Liver (tissue), 9 donors: ENCODE results near the gene NKAPD1. TPM values are rescaled to one million over a fixed set of nuclear protein-coding genes. Genes with fewer than 3 reads are reported as not detected.
A peak's percentile ranks its signal among the peaks of the same experiment; 100 is the strongest.

Source experiments
- DNase-seq: peaks from one replicate; pipeline ENCODE4 v3.0.0-alpha.2; 2017; ENCODE audit warnings: low spot score
- H3K27ac ChIP-seq, 2 donors: one replicate each; pipeline ENCODE4 v1.7.0; 2013; ENCODE audit warnings: inconsistent platforms in 2 of 2, low read length in 2 of 2, control low read depth in 1 of 2, low read depth in 1 of 2, mild to moderate bottlenecking in 1 of 2
- H3K27me3 ChIP-seq, 4 donors: one replicate each; pipeline versions ENCODE4 v1.6.1 to v1.7.0; 2013; ENCODE audit warnings: low read length in 3 of 4, inconsistent platforms in 1 of 4, mild to moderate bottlenecking in 1 of 4, moderate library complexity in 1 of 4; ENCODE audit not compliant: control insufficient read depth in 4 of 4, insufficient read depth in 4 of 4
- H3K36me3 ChIP-seq, 4 donors: one replicate each; pipeline versions ENCODE4 v1.6.1 to v1.7.0; 2013; ENCODE audit warnings: low read length in 3 of 4, mild to moderate bottlenecking in 3 of 4, low read depth in 1 of 4, moderate library complexity in 1 of 4; ENCODE audit not compliant: control insufficient read depth in 4 of 4, insufficient read depth in 3 of 4
- H3K4me1 ChIP-seq, 4 donors: one replicate each; pipeline versions ENCODE4 v1.6.1 to v1.7.0; 2013; ENCODE audit warnings: low read length in 3 of 4, mild to moderate bottlenecking in 3 of 4, moderate library complexity in 1 of 4; ENCODE audit not compliant: control insufficient read depth in 4 of 4, insufficient read depth in 4 of 4
- H3K4me3 ChIP-seq, 3 donors: one replicate each; pipeline versions ENCODE4 v1.6.1 to v1.7.0; 2013; ENCODE audit warnings: low read length in 3 of 3, control low read depth in 1 of 3, low read depth in 1 of 3, mild to moderate bottlenecking in 1 of 3
- H3K9ac ChIP-seq, 2 donors: one replicate each; pipeline ENCODE4 v1.7.0; 2013; ENCODE audit warnings: low read length in 2 of 2, mild to moderate bottlenecking in 2 of 2, moderate library complexity in 2 of 2, control low read depth in 1 of 2, low read depth in 1 of 2
- H3K9me3 ChIP-seq, 4 donors: one replicate each; pipeline versions ENCODE4 v1.6.1 to v1.7.0; 2013; ENCODE audit warnings: low read length in 3 of 4; ENCODE audit not compliant: control insufficient read depth in 4 of 4
- ATF3 ChIP-seq: IDR thresholded peaks from 2 replicates; pipeline ENCODE4 v1.6.1; 2016; ENCODE audit warnings: antibody characterized with exemption
- CTCF ChIP-seq: fragments of 150-350 bp; IDR thresholded peaks from 2 replicates; pipeline ENCODE4 v1.5.1; 2017; ENCODE audit warnings: improper control_type of control experiment, low read depth, low read length; ENCODE audit not compliant: missing input control
- EGR1 ChIP-seq, 2 donors: IDR thresholded peaks; 2 replicates each; pipeline ENCODE4 v1.6.1; 2016 to 2018; ENCODE audit warnings: antibody characterized with exemption in 2 of 2, low read depth in 2 of 2
- FOXA1 ChIP-seq: IDR thresholded peaks from 2 replicates; pipeline ENCODE4 v1.6.1; 2016; ENCODE audit warnings: antibody characterized with exemption
- FOXA2 ChIP-seq: IDR thresholded peaks from 2 replicates; pipeline ENCODE4 v1.6.1; 2016; ENCODE audit warnings: antibody characterized with exemption
- HNF4A ChIP-seq, 2 donors: conservative IDR thresholded peaks; 2 replicates each; pipeline ENCODE4 v1.6.1; 2016; ENCODE audit warnings: antibody characterized with exemption in 2 of 2, mild to moderate bottlenecking in 2 of 2
- HNF4G ChIP-seq: IDR thresholded peaks from 2 replicates; pipeline ENCODE4 v1.6.1; 2016; ENCODE audit warnings: antibody characterized with exemption
- JUND ChIP-seq, 2 donors: IDR thresholded peaks; 2 replicates each; pipeline ENCODE4 v1.6.1; 2016; ENCODE audit warnings: antibody characterized with exemption in 2 of 2
- MAX ChIP-seq: IDR thresholded peaks from 2 replicates; pipeline ENCODE4 v1.6.1; 2016; ENCODE audit warnings: antibody characterized with exemption
- NR2F2 ChIP-seq: IDR thresholded peaks from 2 replicates; pipeline ENCODE4 v1.6.1; 2016; ENCODE audit warnings: antibody characterized with exemption
- RAD21 ChIP-seq, 2 donors: IDR thresholded peaks; 2 replicates each; pipeline ENCODE4 v1.6.1; 2016; ENCODE audit warnings: antibody characterized with exemption in 2 of 2, mild to moderate bottlenecking in 2 of 2
- REST ChIP-seq: IDR thresholded peaks from 2 replicates; pipeline ENCODE4 v1.6.1; 2016; ENCODE audit warnings: antibody characterized with exemption, mild to moderate bottlenecking
- RXRA ChIP-seq, 2 donors: IDR thresholded peaks; 2 replicates each; pipeline ENCODE4 v1.6.1; 2017 to 2018; ENCODE audit warnings: antibody characterized with exemption in 2 of 2, mild to moderate bottlenecking in 1 of 2
- SP1 ChIP-seq: IDR thresholded peaks from 2 replicates; pipeline ENCODE4 v1.6.1; 2018; ENCODE audit warnings: antibody characterized with exemption, mild to moderate bottlenecking
- WGBS: extraction: QIAGEN DNeasy Blood & Tissue Kit; methylation state at CpG from one replicate; pipeline ENCODE4 v1.1.7; 2013; 5-methylcytosine and 5-hydroxymethylcytosine counted together
- polyA plus RNA-seq, 2 donors: library from polyadenylated mRNA; stranded (reverse) in 1 of 2; unstranded in 1 of 2; fragments of 200-250 nt in 1 of 2; fragments of >200 nt in 1 of 2; fragmentation: Nextera tagmentation in 1 of 2; extraction: Ambion mirVana in 1 of 2; gene quantifications; one replicate each; pipeline versions ENCODE4 v1.2.1 to v1.2.3, GENCODE V29; 2013 to 2015
- total RNA-seq, 2 donors: library from RNA; depleted of rRNA; stranded (reverse); fragments of >200 nt; gene quantifications; one replicate each; pipeline ENCODE4 v1.2.3, GENCODE V29; 2014
- donor health status: healthy.
- donor health status: healthy.
- donor health status: healthy.
- donor health status: healthy.
- donor health status: healthy.

NKAPD1 gene
- total and polyA plus RNA-seq, 4 donors, result 5.3 to 11.2 (median 7.4) TPM

- 94% methylated on average over 11 of the region's 11 CpGs for WGBS
- H3K36me3 ChIP-seq, result peaks cover 4 to 27% (median 15%) of the 10 kb centered on the region in 4 donors
Observed at GRCh38 chr11:112097734-112098528, 23.8 kb downstream of the NKAPD1 start.

GRCh38 chr11:112100462-112100861 is 26.4 kb downstream of the NKAPD1 start:
- H3K4me1 ChIP-seq, result peaks cover 0 to 6% (median 4%) of the 10 kb centered on the region in 4 donors
- H3K27me3 ChIP-seq, result no peaks in the 10 kb centered on the region
- no peak for DNase-seq
- TF ChIP-seq JUND (IDR thresholded peaks at IDR 0.05), result no peak
- peak in 1 of 2 donors; percentile 19 for TF ChIP-seq RXRA (IDR thresholded peaks at IDR 0.05)
- no peak for TF ChIP-seq EGR1 (IDR thresholded peaks at IDR 0.05; ENCODE audit: low read depth in 2 of 2)
- peak; percentile 55 to 61 for TF ChIP-seq HNF4A (conservative IDR thresholded peaks at IDR 0.05)
- no peak for TF ChIP-seq CTCF
- WGBS, result 24% methylated on average over 2 of the region's 2 CpGs
- no peak overlapping the region for H3K9ac ChIP-seq
- peaks cover 0 to 18% (median 4%) of the 10 kb centered on the region in 4 donors for H3K36me3 ChIP-seq
- H3K4me3 ChIP-seq, result no peak overlapping the region
- H3K27ac ChIP-seq, result no peak overlapping the region
- H3K9me3 ChIP-seq, result no peaks in the 10 kb centered on the region

More at GRCh38 chr11:112097734-112098528, 23.8 kb downstream of the NKAPD1 start:
- peaks cover 0 to 6% (median 4%) of the 10 kb centered on the region in 4 donors for H3K4me1 ChIP-seq
- no peaks in the 10 kb centered on the region for H3K27me3 ChIP-seq
- H3K9ac ChIP-seq, result no peak overlapping the region
- H3K4me3 ChIP-seq, result no peak overlapping the region
- TF ChIP-seq EGR1 (IDR thresholded peaks at IDR 0.05; ENCODE audit: low read depth in 2 of 2) (no peak), FOXA1 (no peak), SP1 (no peak), FOXA2 (no peak), HNF4G (no peak), NR2F2 (no peak), MAX (no peak), ATF3 (no peak), REST (no peak), HNF4A (conservative IDR thresholded peaks at IDR 0.05) (no peak), RAD21 (IDR thresholded peaks at IDR 0.05) (no peak)
- no peaks in the 10 kb centered on the region for H3K9me3 ChIP-seq
- H3K27ac ChIP-seq, result no peak overlapping the region
- DNase-seq, result no peak
